ENCODE results near the gene CNOT2. TPM values are rescaled to one million over a fixed set of nuclear protein-coding genes. Genes with fewer than 3 reads are reported as not detected.

The CNOT2 gene
- total RNA-seq, 2 experiments from 2014 or later = 67.9 to 69.0 TPM

- no peak for DNase-seq
- TF ChIP-seq CTCF (IDR thresholded peaks at IDR 0.05) = no peak
Observed at GRCh38 chr12:70245458-70245857, 2.2 kb downstream of the CNOT2 start.

GRCh38 chr12:70246580-70246979 is 3.3 kb downstream of the CNOT2 start:
- CTCF ChIA-PET = no interaction called here
- H3K27ac Mint-ChIP-seq = peak overlapping the region; percentile 63
- peaks cover 26% of the 10 kb centered on the region for H3K36me3 Mint-ChIP-seq (ENCODE audit: low read depth)

More at GRCh38 chr12:70245458-70245857, 2.2 kb downstream of the CNOT2 start:
- Mint-ChIP-seq H3K4me1 (ENCODE audit: low read depth) (peaks cover 62% of the 10 kb centered on the region), H3K27me3 (no peaks in the 10 kb centered on the region), H3K36me3 (ENCODE audit: low read depth) (peaks cover 34% of the 10 kb centered on the region), H3K4me3 (peak overlapping the region; percentile 87), H3K9me3 (no peaks in the 10 kb centered on the region), H3K27ac (peak overlapping the region; percentile 42)
- ATAC-seq = no peak
- ChIA-PET POLR2A (interaction anchor here (1.2 kb wide), 1 partner anchor 9 kb away, joined by 3 read pairs; no protein-coding TSS in a partner anchor), CTCF (no interaction called here)
- intact Hi-C loops (cut with micrococcal nuclease) = no loop called here

GRCh38 chr12:70247653-70248199 is 4.5 kb downstream of the CNOT2 start:
- peaks cover 21% of the 10 kb centered on the region for H3K36me3 Mint-ChIP-seq (ENCODE audit: low read depth)
- ATAC-seq (no peak), DNase-seq (no peak)
- H3K27ac Mint-ChIP-seq = peak overlapping the region; percentile 53
- ChIA-PET POLR2A (no interaction called here), CTCF (no interaction called here)
- no peak overlapping the region for H3K4me3 Mint-ChIP-seq
- H3K9me3 Mint-ChIP-seq = no peaks in the 10 kb centered on the region
- intact Hi-C loops (cut with micrococcal nuclease) = no loop called here
- H3K4me1 Mint-ChIP-seq (ENCODE audit: low read depth) = peaks cover 70% of the 10 kb centered on the region
- TF ChIP-seq CTCF (IDR thresholded peaks at IDR 0.05) = no peak
- H3K27me3 Mint-ChIP-seq = no peaks in the 10 kb centered on the region

More at GRCh38 chr12:70246580-70246979, 3.3 kb downstream of the CNOT2 start:
- no peaks in the 10 kb centered on the region for H3K9me3 Mint-ChIP-seq
- peaks cover 66% of the 10 kb centered on the region for H3K4me1 Mint-ChIP-seq (ENCODE audit: low read depth)
- H3K4me3 Mint-ChIP-seq = peak overlapping the region; percentile 3
- intact Hi-C loops (cut with micrococcal nuclease) = no loop called here
- no peak for TF ChIP-seq CTCF (IDR thresholded peaks at IDR 0.05)
- DNase-seq (no peak), ATAC-seq (no peak)
- POLR2A ChIA-PET = no interaction called here
- H3K27me3 Mint-ChIP-seq = no peaks in the 10 kb centered on the region

- ChIA-PET POLR2A (no interaction called here), CTCF (no interaction called here)
- DNase-seq (no peak), ATAC-seq (no peak)
- intact Hi-C loops (cut with micrococcal nuclease) = no loop called here
- Mint-ChIP-seq H3K4me3 (no peak overlapping the region), H3K36me3 (ENCODE audit: low read depth) (peaks cover 21% of the 10 kb centered on the region), H3K9me3 (no peaks in the 10 kb centered on the region), H3K27ac (no peak overlapping the region), H3K27me3 (no peaks in the 10 kb centered on the region), H3K4me1 (ENCODE audit: low read depth) (peaks cover 81% of the 10 kb centered on the region)
- TF ChIP-seq CTCF (IDR thresholded peaks at IDR 0.05) = no peak
Observed at GRCh38 chr12:70248876-70249275, 5.6 kb downstream of the CNOT2 start.

GRCh38 chr12:70249903-70250302 is 6.7 kb downstream of the CNOT2 start:
- no peak for TF ChIP-seq CTCF (IDR thresholded peaks at IDR 0.05)
- peaks cover 83% of the 10 kb centered on the region for H3K4me1 Mint-ChIP-seq (ENCODE audit: low read depth)
- H3K36me3 Mint-ChIP-seq (ENCODE audit: low read depth) = peaks cover 14% of the 10 kb centered on the region
- ATAC-seq (no peak), DNase-seq (no peak)
- ChIA-PET CTCF (no interaction called here), POLR2A (no interaction called here)
- H3K9me3 Mint-ChIP-seq = no peaks in the 10 kb centered on the region
- no peaks in the 10 kb centered on the region for H3K27me3 Mint-ChIP-seq
- intact Hi-C loops (cut with micrococcal nuclease) = no loop called here
- no peak overlapping the region for H3K4me3 Mint-ChIP-seq
- no peak overlapping the region for H3K27ac Mint-ChIP-seq

Measured in activated CD8-positive, alpha-beta T cell treated with anti-CD3 and anti-CD28 coated beads for 36 hours (primary cell).